Activated T-cell treated with anti-CD3 and anti-CD28 coated beads for 1 hour (primary cell): Measurements from ENCODE around the gene HOXD10.

Experiments
- DNase-seq: peaks from one replicate; pipeline ENCODE4 v3.0.0-alpha.2; 2020; ENCODE audit warnings: low read depth

HOXD10 gene

GRCh38 chr2:176115883-176116813 lies at the start of gene HOXD10:
TSS of gene HOXD10 (plus strand) at chr2:176116778. CDS start at chr2:176116834, 56 bp downstream.
- no peak for DNase-seq

- DNase-seq, result no peak
These were observed 48.8 kb upstream of the HOXD10 start for GRCh38 chr2:176067589-176068418.

GRCh38 chr2:176068419-176068832 lies 48.2 kb upstream of the HOXD10 start:
- DNase-seq, result no peak

- DNase-seq, result no peak
These were observed 45.0 kb upstream of the HOXD10 start for GRCh38 chr2:176071330-176072291.

DNA sequence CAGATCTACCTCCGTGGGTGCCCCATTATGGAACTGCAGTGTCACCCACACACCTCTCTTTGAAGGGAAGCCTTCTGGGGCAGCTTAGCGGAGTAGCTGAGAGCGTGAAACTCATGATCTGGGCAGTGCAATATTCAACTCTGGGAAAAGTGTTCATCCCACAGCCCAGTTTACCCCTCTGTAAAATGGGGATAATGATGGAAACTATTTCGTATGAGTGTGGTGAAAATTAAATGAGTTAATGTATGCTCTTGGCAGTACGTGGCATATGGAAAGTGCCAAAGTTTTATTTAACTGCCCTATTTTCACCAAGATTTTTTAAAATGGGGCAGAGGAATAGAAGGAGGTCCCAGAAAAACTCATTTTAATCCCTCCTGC lies 44.3 kb upstream of the HOXD10 start:
- DNase-seq, result no peak

DNA sequence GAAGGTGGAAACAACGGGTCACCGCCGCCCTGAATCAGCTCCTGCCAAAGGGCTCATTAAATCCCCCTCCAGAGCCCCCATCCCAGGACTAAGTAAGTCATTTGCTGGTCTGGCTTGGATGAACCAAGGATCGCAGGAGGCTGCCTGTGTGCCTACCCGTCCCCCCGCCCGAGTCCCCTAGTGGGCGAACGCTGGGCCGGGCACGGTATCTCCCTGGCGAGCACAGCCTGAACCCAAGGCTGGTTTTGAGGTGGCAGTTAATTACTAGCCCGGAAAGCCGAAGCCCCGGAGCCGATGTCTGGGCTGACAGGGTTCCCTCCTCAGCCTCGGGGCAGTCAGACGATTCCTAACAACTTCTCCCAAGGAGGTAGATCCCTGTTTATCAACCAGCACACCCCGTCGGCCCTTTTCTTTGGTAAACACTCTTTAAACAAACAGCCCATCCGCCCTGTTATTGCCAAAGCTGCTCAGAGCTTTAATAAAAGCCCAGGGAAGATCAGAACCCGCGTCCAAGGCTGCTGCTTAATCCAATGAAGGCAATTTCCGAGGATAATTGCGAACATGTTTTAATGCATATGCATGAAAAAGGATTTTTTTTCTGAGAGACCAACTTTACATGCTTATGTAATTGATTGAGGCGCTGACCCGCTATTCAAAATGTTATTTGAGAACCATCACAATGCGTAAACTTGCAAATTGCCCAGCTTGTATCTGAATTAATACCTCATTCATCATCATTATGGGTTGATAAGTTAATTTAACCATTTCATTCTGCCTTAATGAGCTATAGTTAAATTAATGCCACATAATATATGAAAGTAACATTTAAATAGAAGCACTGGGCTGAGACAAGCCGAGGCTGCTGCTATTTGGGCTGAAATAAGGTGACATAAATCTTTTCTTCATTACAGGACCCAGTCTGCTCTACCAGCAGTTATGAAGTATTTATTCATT lies 43.4 kb upstream of the HOXD10 start:
- DNase-seq, result no peak

GRCh38 chr2:176074919-176075425 lies 41.6 kb upstream of the HOXD10 start:
- no peak for DNase-seq

DNA sequence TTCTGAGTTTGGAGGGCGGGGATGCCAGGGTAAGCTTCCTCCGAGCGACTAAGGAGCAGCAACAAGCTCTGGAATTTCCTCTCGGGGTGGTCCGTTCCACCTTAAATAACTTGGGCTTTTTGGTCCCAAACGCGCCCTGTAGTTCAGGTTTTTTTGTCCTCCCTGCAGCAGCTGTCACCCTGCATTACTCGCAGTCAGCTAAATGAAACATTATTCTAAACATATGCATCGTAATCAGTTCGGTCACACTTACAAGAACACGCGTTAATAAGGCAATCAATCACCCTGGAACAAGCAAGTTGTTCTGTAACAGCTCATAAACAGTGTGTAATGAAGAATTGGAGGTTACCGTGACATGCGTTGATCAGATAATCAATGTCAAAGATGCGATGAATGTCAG lies 41.1 kb upstream of the HOXD10 start:
- DNase-seq, result no peak

DNA sequence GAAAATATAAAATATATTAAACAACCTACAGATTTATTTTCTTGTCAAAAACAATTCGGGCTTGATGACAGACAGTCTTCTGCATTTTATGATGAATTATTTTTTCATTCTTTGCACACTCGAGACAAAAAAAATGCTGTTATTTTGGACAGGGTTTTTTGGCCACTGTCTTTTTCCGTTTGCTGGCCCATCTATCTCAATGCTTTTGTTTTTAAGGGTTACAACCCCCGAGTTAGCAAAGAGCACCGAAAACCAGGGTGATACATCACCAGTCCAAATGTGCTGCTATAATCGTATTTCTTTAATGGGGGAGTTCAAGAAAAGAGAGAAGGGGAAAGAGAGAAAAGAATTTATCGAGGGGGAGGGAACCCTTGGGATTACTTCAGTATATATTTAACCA lies 40.5 kb upstream of the HOXD10 start:
- no peak for DNase-seq

GRCh38 chr2:176076796-176077195 lies 39.8 kb upstream of the HOXD10 start:
- no peak for DNase-seq

DNA sequence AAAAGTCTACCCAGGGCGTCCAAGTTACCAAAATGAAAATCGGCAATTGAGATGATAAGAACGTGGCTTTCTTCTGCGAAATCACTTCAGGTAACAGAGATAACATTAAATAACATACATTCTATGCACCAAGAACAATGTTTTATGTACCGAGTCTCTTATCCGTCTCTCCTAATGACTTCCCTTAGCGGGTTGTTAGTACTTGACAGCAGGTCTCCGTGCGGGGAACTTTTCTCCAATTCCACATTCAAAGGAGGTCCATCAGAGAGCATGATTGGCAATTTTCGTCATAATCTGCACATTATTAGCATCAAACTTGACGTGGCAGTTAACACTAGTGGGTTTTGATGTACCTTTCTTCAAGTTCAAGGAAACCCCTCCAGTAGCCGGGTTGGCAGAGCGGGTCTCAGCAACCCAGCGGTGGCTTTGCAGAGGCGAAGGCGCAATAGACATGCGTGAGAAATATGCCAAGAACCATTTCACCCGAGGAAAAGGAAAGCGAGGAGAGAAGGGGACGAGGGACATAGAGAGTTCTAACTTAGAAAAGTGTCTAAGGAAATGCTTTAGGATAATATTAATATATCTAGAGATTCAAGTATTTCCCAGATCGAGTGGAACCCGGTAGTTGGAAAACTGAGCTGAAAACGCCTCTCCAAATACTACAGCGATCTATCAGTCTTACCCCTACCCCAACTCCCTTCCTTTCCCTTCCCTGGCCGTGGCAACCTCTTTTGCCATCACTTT lies 37.9 kb upstream of the HOXD10 start:
- no peak for DNase-seq

GRCh38 chr2:176079285-176079830 lies 37.2 kb upstream of the HOXD10 start:
- DNase-seq, result no peak

GRCh38 chr2:176079831-176080539 lies 36.6 kb upstream of the HOXD10 start:
- no peak for DNase-seq

DNA sequence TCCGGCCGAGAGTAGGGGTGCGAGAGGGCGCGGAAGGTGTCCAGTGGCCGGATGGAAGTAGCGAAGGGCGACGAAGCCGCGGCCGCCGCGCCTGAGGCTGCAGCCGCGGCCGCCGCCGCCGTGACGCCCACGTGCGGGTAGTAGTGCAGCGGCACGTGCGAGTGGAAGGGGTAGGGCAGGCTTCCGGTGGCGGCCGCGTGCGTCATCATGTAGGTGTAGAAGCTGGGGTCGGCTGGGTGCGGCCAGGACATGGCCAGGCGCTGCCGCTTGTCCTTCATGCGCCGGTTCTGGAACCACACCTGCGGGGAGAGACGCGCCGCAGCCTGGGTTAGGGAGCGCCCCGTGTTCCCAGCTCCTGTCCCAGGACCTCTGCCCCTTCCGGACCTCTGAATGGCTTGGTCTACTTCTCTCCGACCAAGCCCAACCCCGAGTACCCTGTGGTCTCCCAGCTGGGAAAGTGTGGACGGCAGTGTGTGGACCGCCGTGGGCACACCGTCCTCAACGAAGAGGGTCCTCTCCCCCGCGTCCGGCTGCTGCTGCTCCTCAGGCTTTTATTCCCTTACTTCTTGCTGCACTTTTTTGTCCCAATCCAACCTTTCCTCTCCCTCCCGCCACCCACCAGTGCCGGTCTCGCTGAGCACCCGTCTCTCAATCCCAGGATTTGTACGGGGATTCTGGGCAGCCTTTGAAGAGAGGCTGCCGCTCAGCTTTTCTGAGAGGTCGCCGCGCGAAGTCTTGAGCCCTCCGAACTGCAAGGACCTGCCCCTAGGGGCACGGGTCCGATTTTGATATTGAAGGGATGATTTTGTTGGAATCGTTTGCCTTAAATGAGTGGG lies 35.8 kb upstream of the HOXD10 start:
- DNase-seq, result no peak

DNA sequence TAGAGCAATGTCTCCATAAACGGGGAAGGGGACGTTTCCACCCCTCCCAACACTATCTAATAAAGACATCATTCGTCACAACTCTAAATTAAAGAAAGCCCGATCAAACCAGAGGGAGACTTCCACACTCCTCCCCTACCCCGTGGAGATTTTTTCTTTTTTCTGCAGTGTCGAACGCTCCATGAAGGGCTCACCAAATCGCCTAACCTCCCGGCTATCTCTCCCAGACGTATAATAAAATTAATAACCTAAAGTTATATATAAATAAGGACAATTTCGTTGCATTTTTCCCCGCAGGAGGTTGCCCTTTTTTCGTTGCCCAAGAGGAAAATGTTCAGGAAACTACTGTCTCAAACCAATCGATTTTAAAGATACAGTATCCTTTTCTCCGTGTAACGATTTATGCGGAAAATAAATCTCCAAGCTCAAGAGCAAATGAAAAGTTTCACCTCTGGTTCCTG lies 35.2 kb upstream of the HOXD10 start:
- DNase-seq, result no peak

- no peak for DNase-seq
These were observed 34.6 kb upstream of the HOXD10 start for GRCh38 chr2:176081837-176082524.

- DNase-seq, result no peak
These were observed 34.1 kb upstream of the HOXD10 start for GRCh38 chr2:176082525-176082823.
